ENCODE data around the gene OR6J1.

GRCh38 chr14:22613106-22613695, 31.0 kb downstream of the OR6J1 start:
- TF ChIP-seq EZH2 (IDR thresholded peaks at IDR 0.05; ENCODE audit: borderline replicate concordance, low read depth, low read length, severe bottlenecking) (no peak), CTCF (IDR thresholded peaks at IDR 0.05; ENCODE audit: extremely low read depth in 1 of 2, insufficient read depth in 1 of 2, low read depth in 1 of 2, low read length in 2 of 2) (peak in 1 of 2 donors; percentile 16), MAX (IDR thresholded peaks at IDR 0.05; ENCODE audit: insufficient read depth, insufficient read length) (no peak), MYC (IDR thresholded peaks at IDR 0.05; ENCODE audit: low read depth, low read length) (no peak)
